Gastroesophageal sphincter (tissue), 4 donors: ENCODE data around the gene TNS1. TPM values are rescaled to one million over a fixed set of nuclear protein-coding genes. Genes with fewer than 3 reads are reported as not detected.

Experiments
- ATAC-seq: fragments of 150-250 bp; one replicate; pipeline ENCODE4 v1.9.1; 2016; ENCODE audit warnings: mild to moderate bottlenecking, moderate library complexity
- H3K27ac ChIP-seq, 4 donors: fragments of 200-600 bp; sonication (generic) in 3 of 4; 1 replicate in 3 of 4; 2 replicates in 1 of 4; pipeline ENCODE4 v1.5.1; 2016 to 2019
- H3K27me3 ChIP-seq: fragments of 200-600 bp; sonication (generic); one replicate; pipeline ENCODE4 v1.5.1; 2019
- H3K36me3 ChIP-seq, 2 donors: fragments of 200-600 bp; sonication (generic); one replicate each; pipeline ENCODE4 v1.5.1; 2019; ENCODE audit warnings: control low read depth in 1 of 2
- H3K4me1 ChIP-seq, 3 donors: fragments of 200-600 bp; sonication (generic); 1 replicate in 2 of 3; 2 replicates in 1 of 3; pipeline ENCODE4 v1.5.1; 2016 to 2019; ENCODE audit warnings: control low read depth in 2 of 3
- H3K4me3 ChIP-seq, 2 donors: fragments of 200-600 bp; sonication (generic); one replicate each; pipeline ENCODE4 v1.5.1; 2019; ENCODE audit warnings: mild to moderate bottlenecking in 1 of 2, moderate library complexity in 1 of 2
- H3K9me3 ChIP-seq, 3 donors: fragments of 200-600 bp; sonication (generic); one replicate each; pipeline ENCODE4 v1.5.1; 2017 to 2019; ENCODE audit warnings: control low read depth in 2 of 3
- CTCF ChIP-seq, 4 experiments: fragments of 200-600 bp in 2 of 4; fragments of 450-650 bp in 2 of 4; sonication (generic) in 1 of 4; IDR thresholded peaks; one replicate each; pipeline ENCODE4 v1.5.1; 2017 to 2019; ENCODE audit warnings: antibody characterized with exemption in 4 of 4, mild to moderate bottlenecking in 2 of 4, moderate library complexity in 2 of 4
- EP300 ChIP-seq: sonication (generic); formaldehyde crosslinking; IDR thresholded peaks from one replicate; pipeline ENCODE4 v1.6.1; 2017; ENCODE audit warnings: antibody characterized with exemption, mild to moderate bottlenecking
- POLR2A ChIP-seq, 2 donors: fragments of 450-650 bp; IDR thresholded peaks; one replicate each; pipeline ENCODE4 v1.6.1; 2017; ENCODE audit warnings: antibody characterized with exemption in 2 of 2, mild to moderate bottlenecking in 2 of 2, moderate library complexity in 1 of 2
- POLR2AphosphoS5 ChIP-seq: sonication (generic); formaldehyde crosslinking; IDR thresholded peaks from one replicate; pipeline ENCODE4 v1.6.1; 2017; ENCODE audit warnings: antibody characterized with exemption
- WGBS, 2 donors: methylation state at CpG; one replicate each; pipeline ENCODE4 v1.1.5; 2018; ENCODE audit warnings: low coverage in 1 of 2; 5-methylcytosine and 5-hydroxymethylcytosine counted together
- total RNA-seq, 4 donors: library from RNA; depleted of rRNA; stranded (reverse); fragments of >200 nt; gene quantifications; one replicate each; pipeline ENCODE4 v1.1.0, GENCODE V29; 2016

The TNS1 gene
- total RNA-seq, 4 donors from 2014 or later, result 825 to 2,193 (median 1,462) TPM

DNA sequence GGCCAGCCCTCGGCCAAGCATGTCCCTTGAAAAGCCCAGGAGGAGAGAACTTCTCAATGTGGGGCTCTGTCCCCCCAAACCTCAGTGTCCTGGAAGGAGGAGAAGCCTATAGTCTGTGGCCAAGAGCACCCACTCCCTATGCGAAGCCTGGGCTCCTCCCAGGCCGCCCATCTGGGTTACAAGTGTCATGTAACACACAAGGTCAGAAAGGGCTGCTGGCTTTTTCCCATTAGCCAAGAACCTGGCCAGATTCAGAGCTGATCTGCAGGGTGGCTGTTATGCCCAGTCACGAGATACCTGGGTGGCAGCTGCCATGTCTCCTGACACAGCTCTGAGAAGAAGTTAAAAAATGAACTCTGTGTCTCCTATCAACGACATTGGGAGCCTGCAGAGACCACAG is 170.7 kb downstream of the TNS1 start:
- Histone ChIP-seq H3K4me3 (no peak overlapping the region), H3K4me1 (peaks cover 12 to 100% (median 50%) of the 10 kb centered on the region in 3 donors), H3K27ac (peak overlapping the region; percentile 19 to 93 (median 90)), H3K27me3 (no peaks in the 10 kb centered on the region), H3K9me3 (no peaks in the 10 kb centered on the region), H3K36me3 (peaks cover 0 to 90% of the 10 kb centered on the region in 2 donors)
- ATAC-seq, result no peak
- TF ChIP-seq EP300 (no peak), POLR2AphosphoS5 (no peak), POLR2A (IDR thresholded peaks at IDR 0.05) (no peak), CTCF (IDR thresholded peaks at IDR 0.05) (no peak)
- WGBS, 2 donors, result 43% methylated on average over 1 to 2 of the region's 5 CpGs

DNA sequence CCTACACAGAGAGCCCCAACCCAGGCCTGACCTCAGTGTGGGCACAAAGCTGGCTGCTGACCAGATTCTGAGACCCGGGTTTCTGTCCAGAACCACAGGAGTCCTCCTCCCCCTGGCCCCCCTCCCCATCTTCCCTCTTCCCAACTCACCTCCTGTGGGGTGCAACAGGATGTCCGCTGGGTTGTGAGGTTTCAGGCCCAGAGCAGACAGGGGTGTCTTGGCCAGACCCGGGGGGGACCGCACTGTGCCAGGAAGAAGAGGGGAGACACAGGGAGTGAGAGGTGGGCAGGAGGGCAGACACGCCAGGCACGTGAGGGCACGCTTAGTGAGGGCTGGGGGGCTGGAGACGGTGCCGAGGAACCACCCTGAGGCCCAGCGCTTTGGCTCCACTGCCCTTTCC is 171.5 kb downstream of the TNS1 start:
- H3K27me3 ChIP-seq, result no peaks in the 10 kb centered on the region
- H3K9me3 ChIP-seq, result no peaks in the 10 kb centered on the region
- peaks cover 0 to 91% of the 10 kb centered on the region in 2 donors for H3K36me3 ChIP-seq
- no peak overlapping the region for H3K4me3 ChIP-seq
- no peak for TF ChIP-seq EP300
- no peak for TF ChIP-seq POLR2AphosphoS5
- no peak for TF ChIP-seq CTCF (IDR thresholded peaks at IDR 0.05)
- TF ChIP-seq POLR2A (IDR thresholded peaks at IDR 0.05), result no peak
- no peak for ATAC-seq
- peak overlapping the region in 3 of 4 donors; percentile 90 to 93 (median 91) for H3K27ac ChIP-seq
- H3K4me1 ChIP-seq, result peaks cover 12 to 100% (median 52%) of the 10 kb centered on the region in 3 donors
- WGBS, 2 donors, result 83% methylated on average over 5 of the region's 10 CpGs; no CpG with 5 or more reads in 1 of the 2 donors

GRCh38 chr2:217830807-217831206 is 172.0 kb downstream of the TNS1 start:
- no peaks in the 10 kb centered on the region for H3K9me3 ChIP-seq
- H3K4me3 ChIP-seq, result no peak overlapping the region
- H3K36me3 ChIP-seq, result peaks cover 0 to 91% of the 10 kb centered on the region in 2 donors
- no peak for TF ChIP-seq POLR2AphosphoS5
- no peak for TF ChIP-seq POLR2A (IDR thresholded peaks at IDR 0.05)
- TF ChIP-seq EP300, result no peak
- TF ChIP-seq CTCF (IDR thresholded peaks at IDR 0.05), result no peak
- no peak for ATAC-seq
- H3K4me1 ChIP-seq, result peaks cover 14 to 100% (median 51%) of the 10 kb centered on the region in 3 donors
- 64% methylated on average over 3 of the region's 6 CpGs; no CpG with 5 or more reads in 1 of the 2 donors for WGBS, 2 donors
- no peaks in the 10 kb centered on the region for H3K27me3 ChIP-seq
- peak overlapping the region in 3 of 4 donors; percentile 90 to 93 (median 91) for H3K27ac ChIP-seq

DNA sequence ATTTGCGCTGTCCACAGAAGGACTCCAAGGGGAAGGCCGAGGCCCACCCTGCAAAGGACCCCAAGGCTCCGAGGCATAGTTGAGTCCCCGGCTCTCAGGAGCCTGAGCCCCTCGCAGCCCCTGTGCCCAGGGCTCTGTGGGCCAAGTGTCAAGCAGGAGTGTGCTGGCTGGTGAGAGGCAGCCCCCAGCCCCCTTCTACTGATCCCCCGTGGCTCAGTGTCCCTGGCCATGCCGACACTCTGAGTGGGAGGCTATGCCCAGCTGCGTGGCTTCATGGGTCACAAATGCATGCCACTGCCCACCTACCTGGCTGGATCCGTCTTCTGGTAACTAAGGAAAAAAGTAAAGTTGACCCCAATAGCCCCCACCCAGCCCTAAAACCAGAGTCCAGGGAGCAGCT is 172.7 kb downstream of the TNS1 start:
- TF ChIP-seq POLR2A (IDR thresholded peaks at IDR 0.05) (no peak), CTCF (IDR thresholded peaks at IDR 0.05) (no peak), POLR2AphosphoS5 (no peak), EP300 (no peak)
- no peak for ATAC-seq
- H3K4me3 ChIP-seq, result no peak overlapping the region
- H3K27ac ChIP-seq, result peak overlapping the region; percentile 25 to 93 (median 90)
- peaks cover 14 to 100% (median 51%) of the 10 kb centered on the region in 3 donors for H3K4me1 ChIP-seq
- H3K27me3 ChIP-seq, result no peaks in the 10 kb centered on the region
- peaks cover 0 to 91% of the 10 kb centered on the region in 2 donors for H3K36me3 ChIP-seq
- WGBS, 2 donors, result 78 to 100% methylated on average over 1 to 6 of the region's 9 CpGs
- H3K9me3 ChIP-seq, result no peaks in the 10 kb centered on the region

DNA sequence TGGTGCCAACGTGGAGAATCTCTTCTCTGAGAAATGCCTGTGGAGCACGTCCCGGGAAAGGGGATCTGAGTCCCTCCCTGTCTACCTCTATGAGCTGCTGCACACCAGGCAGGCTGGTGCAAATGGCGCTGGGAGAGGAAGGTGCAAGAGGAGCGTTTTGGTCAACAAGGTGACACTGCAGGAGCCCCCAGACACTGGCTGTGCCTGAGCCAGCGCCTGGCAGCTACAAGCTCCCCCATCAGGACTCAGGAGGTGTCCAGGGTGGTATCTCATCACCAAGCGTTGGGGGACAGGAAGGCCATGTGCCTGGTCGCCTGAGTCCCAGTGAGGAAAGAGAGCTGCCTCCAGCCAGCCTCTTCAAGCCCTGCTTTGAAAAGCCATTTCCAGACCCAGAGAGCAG is 173.4 kb downstream of the TNS1 start:
- WGBS, 2 donors, result 20 to 23% methylated on average over 1 to 4 of the region's 8 CpGs
- H3K4me1 ChIP-seq, result peaks cover 14 to 100% (median 51%) of the 10 kb centered on the region in 3 donors

More for the DNA sequence above, 173.4 kb downstream of the TNS1 start:
- no peak for ATAC-seq
- no peak overlapping the region for H3K4me3 ChIP-seq
- H3K27me3 ChIP-seq, result no peaks in the 10 kb centered on the region
- H3K27ac ChIP-seq, result peak overlapping the region; percentile 25 to 93 (median 90)
- no peak for TF ChIP-seq EP300
- TF ChIP-seq POLR2A (IDR thresholded peaks at IDR 0.05), result no peak
- TF ChIP-seq CTCF (IDR thresholded peaks at IDR 0.05), result no peak
- TF ChIP-seq POLR2AphosphoS5, result no peak
- H3K9me3 ChIP-seq, result no peaks in the 10 kb centered on the region
- peaks cover 0 to 91% of the 10 kb centered on the region in 2 donors for H3K36me3 ChIP-seq
